GM19351 (cell line): ENCODE results near the gene FAT1.

ENCODE experiments used
- ATAC-seq: cut with Tn5 transposase; IDR thresholded peaks from one replicate; pipeline ENCODE4 v1.9.1; 2021; ENCODE audit warnings: mild to moderate bottlenecking, moderate library complexity; ENCODE audit not compliant: unreplicated experiment

The FAT1 gene

GRCh38 chr4:186724864-186725468, 1.3 kb upstream of the FAT1 start:
- ATAC-seq, result no peak

GRCh38 chr4:186724058-186724863, 605 bp upstream of the FAT1 start:
- no peak for ATAC-seq

- ATAC-seq, result no peak
Observed at GRCh38 chr4:186722796-186723291, 812 bp downstream of the FAT1 start.

- ATAC-seq, result no peak
Observed at GRCh38 chr4:186719925-186720694, 3.5 kb downstream of the FAT1 start.

GRCh38 chr4:186717556-186717955, 6.1 kb downstream of the FAT1 start:
- no peak for ATAC-seq

- ATAC-seq, result no peak
Observed at GRCh38 chr4:186715077-186715476, 8.6 kb downstream of the FAT1 start.

- ATAC-seq, result no peak
Observed at GRCh38 chr4:186714006-186714675, 9.5 kb downstream of the FAT1 start.

- ATAC-seq, result no peak
Observed at GRCh38 chr4:186712690-186713089, 11.0 kb downstream of the FAT1 start.

GRCh38 chr4:186710521-186711119, 13.0 kb downstream of the FAT1 start:
- ATAC-seq, result no peak

- no peak for ATAC-seq
Observed at GRCh38 chr4:186709517-186709916, 14.1 kb downstream of the FAT1 start.

- ATAC-seq, result no peak
Observed at GRCh38 chr4:186708554-186708953, 15.1 kb downstream of the FAT1 start.

GRCh38 chr4:186707996-186708395, 15.7 kb downstream of the FAT1 start:
- no peak for ATAC-seq

- no peak for ATAC-seq
Observed at GRCh38 chr4:186707574-186707973, 16.1 kb downstream of the FAT1 start.

- ATAC-seq, result no peak
Observed at GRCh38 chr4:186704057-186704456, 19.6 kb downstream of the FAT1 start.

GRCh38 chr4:186703510-186703909, 20.1 kb downstream of the FAT1 start:
- no peak for ATAC-seq

- no peak for ATAC-seq
Observed at GRCh38 chr4:186702940-186703339, 20.7 kb downstream of the FAT1 start.

- no peak for ATAC-seq
Observed at GRCh38 chr4:186702297-186702696, 21.4 kb downstream of the FAT1 start.

- no peak for ATAC-seq
Observed at GRCh38 chr4:186701788-186702187, 21.9 kb downstream of the FAT1 start.

- no peak for ATAC-seq
Observed at GRCh38 chr4:186701273-186701672, 22.4 kb downstream of the FAT1 start.

- no peak for ATAC-seq
Observed at GRCh38 chr4:186700746-186701145, 22.9 kb downstream of the FAT1 start.
